ENCODE data around the gene RPS21.

Gene RPS21

GRCh38 chr20:62418709-62419487, 32.0 kb downstream of the RPS21 start:
- TF ChIP-seq ARNTL (CRISPR knock-in tag; IDR thresholded peaks at IDR 0.05; ENCODE audit: borderline replicate concordance, low read depth), result no peak
- TF ChIP-seq GLIS3 (CRISPR knock-in tag; IDR thresholded peaks at IDR 0.05), result no peak
- TF ChIP-seq ISL1 (CRISPR knock-in tag; IDR thresholded peaks at IDR 0.05), result no peak
- no peak for TF ChIP-seq PATZ1 (CRISPR knock-in tag; IDR thresholded peaks at IDR 0.05; ENCODE audit: borderline replicate concordance)
- no peak for TF ChIP-seq ZFP30 (CRISPR knock-in tag; IDR thresholded peaks at IDR 0.05)
- no peak for TF ChIP-seq TOX (CRISPR knock-in tag; IDR thresholded peaks at IDR 0.05; ENCODE audit: borderline replicate concordance)
- TF ChIP-seq, protein P1, sequence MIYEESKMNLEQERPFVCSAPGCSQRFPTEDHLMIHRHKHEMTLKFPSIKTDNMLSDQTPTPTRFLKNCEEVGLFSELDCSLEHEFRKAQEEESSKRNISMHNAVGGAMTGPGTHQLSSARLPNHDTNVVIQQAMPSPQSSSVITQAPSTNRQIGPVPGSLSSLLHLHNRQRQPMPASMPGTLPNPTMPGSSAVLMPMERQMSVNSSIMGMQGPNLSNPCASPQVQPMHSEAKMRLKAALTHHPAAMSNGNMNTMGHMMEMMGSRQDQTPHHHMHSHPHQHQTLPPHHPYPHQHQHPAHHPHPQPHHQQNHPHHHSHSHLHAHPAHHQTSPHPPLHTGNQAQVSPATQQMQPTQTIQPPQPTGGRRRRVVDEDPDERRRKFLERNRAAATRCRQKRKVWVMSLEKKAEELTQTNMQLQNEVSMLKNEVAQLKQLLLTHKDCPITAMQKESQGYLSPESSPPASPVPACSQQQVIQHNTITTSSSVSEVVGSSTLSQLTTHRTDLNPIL (CRISPR knock-in tag; IDR thresholded peaks at IDR 0.05; ENCODE audit: low read depth), result no peak
- TF ChIP-seq PPARA (CRISPR knock-in tag; IDR thresholded peaks at IDR 0.05; ENCODE audit: borderline replicate concordance), result no peak
- TF ChIP-seq OSR1 (CRISPR knock-in tag; IDR thresholded peaks at IDR 0.05), result no peak
- TF ChIP-seq, protein P2, sequence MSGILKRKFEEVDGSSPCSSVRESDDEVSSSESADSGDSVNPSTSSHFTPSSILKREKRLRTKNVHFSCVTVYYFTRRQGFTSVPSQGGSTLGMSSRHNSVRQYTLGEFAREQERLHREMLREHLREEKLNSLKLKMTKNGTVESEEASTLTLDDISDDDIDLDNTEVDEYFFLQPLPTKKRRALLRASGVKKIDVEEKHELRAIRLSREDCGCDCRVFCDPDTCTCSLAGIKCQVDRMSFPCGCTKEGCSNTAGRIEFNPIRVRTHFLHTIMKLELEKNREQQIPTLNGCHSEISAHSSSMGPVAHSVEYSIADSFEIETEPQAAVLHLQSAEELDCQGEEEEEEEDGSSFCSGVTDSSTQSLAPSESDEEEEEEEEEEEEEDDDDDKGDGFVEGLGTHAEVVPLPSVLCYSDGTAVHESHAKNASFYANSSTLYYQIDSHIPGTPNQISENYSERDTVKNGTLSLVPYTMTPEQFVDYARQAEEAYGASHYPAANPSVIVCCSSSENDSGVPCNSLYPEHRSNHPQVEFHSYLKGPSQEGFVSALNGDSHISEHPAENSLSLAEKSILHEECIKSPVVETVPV (CRISPR knock-in tag; IDR thresholded peaks at IDR 0.05), result no peak
- TF ChIP-seq ZC3H10 (CRISPR knock-in tag; IDR thresholded peaks at IDR 0.05), result no peak
- no peak for TF ChIP-seq CSDC2 (CRISPR knock-in tag; IDR thresholded peaks at IDR 0.05)
- TF ChIP-seq RARB (CRISPR knock-in tag; IDR thresholded peaks at IDR 0.05), result no peak
- TF ChIP-seq TCF4 (CRISPR knock-in tag; IDR thresholded peaks at IDR 0.05; ENCODE audit: borderline replicate concordance), result no peak
- ATAC-seq, result no peak

GRCh38 chr20:62419759-62420158, 32.9 kb downstream of the RPS21 start:
- no peak for ATAC-seq
- TF ChIP-seq, protein P1 (CRISPR knock-in tag; IDR thresholded peaks at IDR 0.05; ENCODE audit: low read depth), result no peak
- TF ChIP-seq BACH2 (CRISPR knock-in tag; IDR thresholded peaks at IDR 0.05; ENCODE audit: borderline replicate concordance) (no peak), TCF4 (CRISPR knock-in tag; IDR thresholded peaks at IDR 0.05; ENCODE audit: borderline replicate concordance) (no peak), TSHZ2 (CRISPR knock-in tag; IDR thresholded peaks at IDR 0.05) (no peak), GLIS3 (CRISPR knock-in tag; IDR thresholded peaks at IDR 0.05) (no peak), TOX (CRISPR knock-in tag; IDR thresholded peaks at IDR 0.05; ENCODE audit: borderline replicate concordance) (no peak), CSDC2 (CRISPR knock-in tag; IDR thresholded peaks at IDR 0.05) (no peak), ZNF70 (CRISPR knock-in tag; IDR thresholded peaks at IDR 0.05) (no peak), OSR1 (CRISPR knock-in tag; IDR thresholded peaks at IDR 0.05) (no peak), RARB (CRISPR knock-in tag; IDR thresholded peaks at IDR 0.05) (no peak), PPARA (CRISPR knock-in tag; IDR thresholded peaks at IDR 0.05; ENCODE audit: borderline replicate concordance) (no peak), ZNF8 (CRISPR knock-in tag; IDR thresholded peaks at IDR 0.05) (no peak), ZNF565 (CRISPR knock-in tag; conservative IDR thresholded peaks at IDR 0.05; ENCODE audit: low read depth) (no peak), ARNTL (CRISPR knock-in tag; IDR thresholded peaks at IDR 0.05; ENCODE audit: borderline replicate concordance, low read depth) (no peak), ISL1 (CRISPR knock-in tag; IDR thresholded peaks at IDR 0.05) (no peak)
- TF ChIP-seq, protein P2 (CRISPR knock-in tag; IDR thresholded peaks at IDR 0.05), result no peak

Measured in SK-N-SH treated with all-trans-retinoic acid at 6 μM for 48 hours (cell line).